GM21576 (cell line): ENCODE results near the gene TDRD5.
"Not testable (repeated sequence)": the region's sequence is repeated elsewhere in the genome, so short reads cannot be mapped to it uniquely, and the experiment has no call there.

Experiments
- ATAC-seq: cut with Tn5 transposase; IDR thresholded peaks from one replicate; pipeline ENCODE4 v1.9.1; 2021; ENCODE audit warnings: mild to moderate bottlenecking, moderate library complexity; ENCODE audit not compliant: unreplicated experiment

TDRD5 gene

DNA sequence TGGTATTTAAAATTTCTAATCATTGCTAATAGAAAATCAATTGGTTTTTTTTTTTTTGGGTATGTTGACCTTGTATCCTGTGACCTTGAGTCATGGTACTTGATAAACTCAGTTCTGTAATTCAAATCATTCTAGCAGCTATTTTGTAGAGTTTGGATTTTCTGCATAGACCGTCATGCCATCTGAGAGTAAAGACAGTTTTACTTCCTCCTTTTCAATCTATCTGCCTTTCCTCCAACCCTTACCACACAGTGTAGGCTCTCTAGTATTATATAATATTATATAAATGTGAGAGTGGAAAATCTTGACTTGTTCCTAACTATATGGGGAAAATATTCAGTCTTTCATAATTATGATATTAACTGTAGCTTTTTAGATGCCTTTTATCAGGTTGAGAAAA lies 7.0 kb downstream of the TDRD5 start:
- ATAC-seq, result peak; percentile 68

GRCh38 chr1:179599623-179600249 lies 8.1 kb downstream of the TDRD5 start:
- ATAC-seq, result no peak

DNA sequence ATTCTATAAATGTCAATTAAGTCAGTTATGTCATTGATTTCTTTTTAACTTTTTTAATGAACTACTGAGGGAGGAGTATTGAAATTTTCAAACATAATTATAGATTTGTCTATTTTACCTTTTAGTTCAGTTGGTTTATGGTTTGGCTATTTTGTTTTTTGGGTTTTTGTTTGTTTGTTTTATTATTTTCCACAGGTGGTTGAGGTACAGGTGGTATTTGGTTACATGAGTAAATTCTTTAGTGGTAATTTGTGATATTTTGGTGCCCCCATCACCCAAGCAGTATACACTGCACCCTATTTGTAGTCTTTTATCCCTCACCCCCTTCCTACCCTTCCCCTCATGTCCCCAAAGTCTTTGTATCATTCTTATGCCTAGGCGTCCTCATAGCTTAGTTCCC lies 9.5 kb downstream of the TDRD5 start:
- ATAC-seq, result no peak

DNA sequence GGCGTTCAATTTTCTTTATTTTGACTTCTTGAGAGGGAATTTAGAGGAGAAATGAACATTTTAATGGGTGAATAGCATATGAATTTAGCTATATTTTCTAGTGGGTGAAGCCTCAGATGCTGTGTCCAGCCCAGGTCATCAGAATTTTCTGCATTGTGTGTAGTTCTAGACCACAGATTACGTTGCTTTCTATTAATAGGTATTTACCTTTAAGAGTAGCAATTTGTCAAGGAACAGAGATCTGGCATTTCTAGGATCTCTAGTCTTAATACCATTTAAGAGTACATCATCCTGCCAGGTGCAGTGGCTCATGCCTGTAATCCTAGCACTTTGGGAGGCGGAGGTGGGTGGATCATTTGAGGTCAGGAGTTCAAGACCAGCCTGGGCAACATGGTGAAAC lies 20.7 kb downstream of the TDRD5 start:
- no peak for ATAC-seq

DNA sequence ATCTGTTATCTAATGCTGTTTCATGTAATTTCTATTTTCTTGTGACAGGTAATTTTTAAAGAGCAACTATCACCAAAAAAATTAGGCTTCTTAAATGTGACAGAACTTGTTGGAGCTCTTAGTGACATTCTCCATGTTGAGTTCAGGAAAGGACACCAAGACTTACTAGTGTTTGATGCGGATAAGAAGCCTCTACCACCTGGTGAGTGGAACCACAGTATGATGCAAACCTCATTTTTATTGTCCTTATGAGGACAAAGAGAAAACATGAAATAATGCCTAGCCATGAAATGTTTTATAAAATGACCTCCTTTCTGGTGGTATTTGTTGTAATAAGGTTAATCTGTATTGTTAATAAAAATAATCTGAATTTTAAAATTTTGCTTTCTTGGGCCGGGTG lies 39.1 kb downstream of the TDRD5 start:
- no peak for ATAC-seq

GRCh38 chr1:179632868-179633267 lies 41.2 kb downstream of the TDRD5 start:
- peak; percentile 68 for ATAC-seq

DNA sequence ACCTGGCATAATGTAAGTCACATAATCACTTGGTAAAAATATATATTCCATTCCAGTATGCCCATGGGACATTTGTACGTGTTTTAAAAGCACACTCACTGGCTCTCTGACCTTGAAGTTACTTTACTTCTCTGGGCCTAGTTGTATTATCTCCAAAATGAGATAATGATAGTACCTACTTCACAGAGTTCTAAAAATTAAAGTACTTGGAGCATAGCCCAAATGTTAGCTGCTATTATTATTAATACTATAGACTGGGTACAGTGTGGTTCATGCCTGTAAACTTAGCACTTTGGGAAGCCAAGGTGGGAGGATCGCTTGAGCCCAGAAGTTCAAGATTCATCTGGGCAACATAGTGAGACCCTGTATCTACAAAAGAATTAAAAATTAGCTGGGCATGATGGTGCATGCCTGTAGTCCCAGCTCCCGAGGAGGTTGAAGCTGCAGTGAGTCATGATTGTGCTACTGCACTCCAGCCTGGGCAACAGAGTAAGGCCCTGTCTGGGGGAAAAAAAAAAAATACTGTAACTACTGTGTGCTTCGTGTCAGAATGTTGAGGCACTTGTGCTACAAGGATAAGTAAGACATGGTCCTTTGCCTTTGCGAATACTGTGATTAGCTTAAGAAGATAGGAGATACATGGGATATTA lies 45.7 kb downstream of the TDRD5 start:
- ATAC-seq, result no peak

DNA sequence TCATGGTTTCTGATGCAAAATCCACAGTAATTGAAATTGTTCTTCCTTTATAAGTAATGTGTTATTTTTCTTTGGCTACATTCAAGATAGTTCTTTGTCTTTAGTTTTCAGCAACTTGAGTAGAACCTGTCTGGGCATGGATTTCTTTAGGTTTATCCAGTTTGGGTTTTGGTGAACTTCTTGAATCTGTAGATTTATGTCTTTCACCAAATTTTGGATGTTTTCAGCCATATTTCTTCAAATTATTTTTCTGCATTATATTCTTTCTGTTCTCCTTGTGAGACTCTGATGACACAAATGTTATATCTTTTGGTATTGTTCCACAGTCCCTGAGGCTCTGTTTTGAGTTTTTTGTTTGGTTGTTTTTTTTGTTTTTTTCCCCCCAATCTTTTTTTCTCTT lies 69.4 kb downstream of the TDRD5 start:
- no peak for ATAC-seq

- no peak for ATAC-seq
These were observed 72.2 kb downstream of the TDRD5 start for GRCh38 chr1:179663810-179664209.

- ATAC-seq, result no peak
These were observed 86.2 kb downstream of the TDRD5 start for GRCh38 chr1:179677882-179678281.

- ATAC-seq, result not testable (repeated sequence)
These were observed 102.9 kb downstream of the TDRD5 start for GRCh38 chr1:179694530-179694929.

- no peak for ATAC-seq
These were observed 111.4 kb downstream of the TDRD5 start for GRCh38 chr1:179702946-179703539.

GRCh38 chr1:179706339-179706941 lies 114.8 kb downstream of the TDRD5 start:
- ATAC-seq, result no peak

DNA sequence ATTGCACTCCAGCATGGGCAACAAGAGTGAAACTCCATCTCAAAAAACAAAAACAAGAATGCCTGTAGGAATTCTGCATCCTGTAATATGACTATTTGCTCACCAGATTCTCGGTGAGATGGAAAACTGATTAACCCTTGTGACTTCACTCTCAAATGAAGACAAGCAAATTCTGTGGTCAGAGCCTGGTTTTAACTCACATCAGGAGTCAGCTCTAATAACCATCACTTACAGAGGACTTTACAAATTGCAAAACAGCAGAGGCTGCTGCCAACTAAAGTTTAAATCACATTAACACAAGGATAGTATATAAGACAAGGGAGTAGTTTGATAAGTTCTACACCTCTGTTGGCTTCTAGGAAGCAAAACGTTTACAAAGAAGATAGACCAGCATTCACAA lies 115.8 kb downstream of the TDRD5 start:
- no peak for ATAC-seq

- no peak for ATAC-seq
These were observed 117.0 kb downstream of the TDRD5 start for GRCh38 chr1:179708434-179709195.

DNA sequence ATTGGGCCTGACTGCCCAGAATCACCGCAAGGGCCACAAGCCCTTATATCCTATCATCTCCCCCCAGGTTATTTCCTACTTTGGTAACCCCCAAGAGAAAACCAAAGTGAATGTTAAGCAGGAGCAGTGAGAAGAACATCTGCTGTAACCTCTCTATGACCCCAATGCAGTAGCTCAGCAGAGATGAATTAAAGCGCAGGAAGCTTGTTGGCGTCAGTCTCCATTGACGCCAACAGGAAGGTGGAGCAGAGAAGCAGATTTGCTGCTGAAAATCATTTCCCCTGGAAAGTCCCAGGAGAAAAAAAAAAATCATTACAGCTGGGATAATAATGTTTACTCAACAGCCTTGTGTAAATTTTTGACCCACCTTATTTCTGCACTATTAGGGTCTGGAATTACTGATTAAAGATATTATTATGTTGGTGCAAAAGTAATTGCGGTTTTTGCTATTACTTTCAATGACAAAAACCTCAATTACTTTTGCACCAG lies 118.3 kb downstream of the TDRD5 start:
- ATAC-seq, result peak; percentile 50

- ATAC-seq, result no peak
These were observed 122.5 kb downstream of the TDRD5 start for GRCh38 chr1:179714159-179714558.

DNA sequence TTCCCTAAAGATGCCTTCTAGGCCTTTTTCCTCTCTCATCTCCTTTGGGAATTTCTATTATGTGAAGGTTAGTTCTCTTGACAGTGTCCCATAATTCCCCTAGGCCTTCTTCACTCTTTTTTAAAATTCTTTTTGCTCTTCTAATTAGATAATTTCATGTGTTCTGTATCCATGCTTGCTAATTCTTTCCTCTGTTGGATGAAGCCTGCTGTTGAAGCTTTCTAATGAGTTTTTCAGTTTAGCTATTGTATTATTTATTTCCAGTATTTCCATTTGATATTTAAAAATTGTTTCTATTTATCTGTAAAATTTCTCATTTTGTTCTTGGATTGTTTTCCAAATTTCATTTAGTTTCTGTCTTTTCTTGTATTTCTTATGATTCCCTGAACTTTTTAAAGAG lies 123.0 kb downstream of the TDRD5 start:
- ATAC-seq, result no peak

DNA sequence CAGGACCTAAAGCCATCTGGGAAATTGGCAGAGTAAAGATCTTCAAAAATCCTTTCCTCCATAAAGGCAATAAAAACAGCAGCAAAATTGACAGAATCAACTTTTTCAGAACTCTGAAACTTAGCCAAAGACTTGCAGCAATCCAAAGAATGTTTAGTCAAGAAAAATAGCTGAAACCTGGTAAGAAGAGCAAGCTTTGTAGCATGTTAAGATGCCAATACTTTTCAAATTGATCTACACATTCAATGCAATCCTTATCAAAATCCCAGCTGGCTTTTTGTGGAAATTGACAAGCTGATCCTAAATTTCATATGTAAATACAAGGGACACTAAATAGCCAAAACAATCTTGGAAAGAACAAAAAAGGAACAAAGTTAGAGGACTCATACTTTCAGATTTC lies 127.6 kb downstream of the TDRD5 start:
- no peak for ATAC-seq

DNA sequence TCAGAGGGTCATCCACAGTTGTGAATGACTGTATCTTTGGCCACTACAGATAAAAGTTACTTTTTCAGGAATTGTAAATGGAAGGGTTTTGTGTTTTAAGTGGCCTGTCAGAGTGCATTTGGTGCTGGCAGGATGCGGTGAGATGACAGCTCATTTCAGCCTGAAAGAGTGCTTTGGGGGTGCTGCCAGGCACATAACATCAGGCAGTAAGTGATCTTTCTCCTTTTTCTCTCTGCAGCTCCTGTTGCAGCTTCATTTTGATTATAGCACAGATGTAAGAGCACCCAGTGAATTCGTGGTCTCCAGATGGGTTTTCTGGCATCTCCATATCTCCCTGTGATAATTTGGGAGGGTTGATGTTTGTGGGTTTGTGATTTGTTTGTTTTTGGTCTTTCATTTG lies 136.6 kb downstream of the TDRD5 start:
- ATAC-seq, result no peak

DNA sequence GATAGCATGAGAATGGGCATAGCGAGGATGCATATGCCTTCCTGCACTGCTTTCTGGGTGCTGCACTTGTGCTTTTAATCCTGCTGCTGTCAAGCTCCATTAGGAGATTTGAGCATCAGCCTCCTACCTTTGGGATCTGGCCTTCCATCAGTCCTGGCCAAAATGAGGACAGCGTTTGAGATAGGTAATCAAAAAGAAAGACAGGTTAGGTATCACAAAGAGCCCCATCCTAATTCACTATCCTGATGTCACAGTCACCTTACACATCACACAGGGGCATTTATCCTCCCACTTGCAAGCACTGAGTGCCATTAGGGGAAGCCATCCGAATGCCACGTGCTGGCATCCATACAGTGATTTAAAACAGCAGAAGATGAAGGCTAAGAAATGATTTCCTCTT lies 138.2 kb downstream of the TDRD5 start:
- no peak for ATAC-seq
